Measurements from ENCODE around the gene ADCK2. TPM values are rescaled to one million over a fixed set of nuclear protein-coding genes. Genes with fewer than 3 reads are reported as not detected.

ADCK2 gene
- total RNA-seq, 3 donors from 2014 or later, result 21.8 to 31.9 (median 23.6) TPM

DNA sequence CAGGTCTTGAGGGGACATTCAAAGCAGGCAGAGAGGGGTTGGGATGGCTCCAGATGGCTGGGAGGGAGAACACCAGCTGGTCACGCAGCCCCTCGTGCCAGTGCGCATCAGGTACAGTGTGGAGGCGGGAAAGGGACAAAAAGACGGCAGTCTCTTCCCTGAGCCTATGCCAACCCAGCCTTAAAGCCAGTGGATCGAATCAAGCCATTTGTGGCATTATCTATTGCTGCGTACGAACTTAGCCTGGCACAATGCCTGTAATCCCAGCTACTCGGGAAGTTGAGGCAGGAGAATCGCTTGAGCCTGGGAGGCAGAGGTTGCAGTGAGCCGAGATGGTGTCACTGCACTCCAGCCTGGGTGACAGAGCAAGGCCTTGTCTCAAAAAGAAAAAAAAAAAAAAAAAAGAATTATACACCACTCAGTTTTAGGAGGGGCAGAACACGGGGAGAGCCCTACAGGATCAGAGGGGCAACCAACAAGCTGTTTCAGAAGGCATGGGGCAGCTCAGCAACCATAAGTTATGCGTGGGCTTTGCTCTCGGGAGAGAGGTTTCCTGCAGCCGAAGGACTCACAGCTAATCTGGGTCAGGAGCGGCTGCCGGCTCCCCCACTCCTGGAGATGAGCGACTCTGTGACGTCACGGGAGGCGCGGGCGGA is 23.4 kb downstream of the ADCK2 start:
- peak overlapping the region; percentile 95 to 96 for H3K27ac ChIP-seq
- intact Hi-C loops (cut with DNase I; ENCODE audit: low total_unique reads), result no loop called here
- H3K9me3 ChIP-seq, result no peaks in the 10 kb centered on the region
- peak overlapping the region; percentile 71 to 87 (median 76) for H3K4me3 ChIP-seq
- H3K4me1 ChIP-seq, result peaks cover 0 to 8% of the 10 kb centered on the region in 2 donors
- TF ChIP-seq POLR2A (IDR thresholded peaks at IDR 0.05), result no peak
- H3K36me3 ChIP-seq, result no peaks in the 10 kb centered on the region
- DNase-seq (ENCODE audit: low spot score in 2 of 2), result peak; percentile 91 to 94
- H3K27me3 ChIP-seq, result no peaks in the 10 kb centered on the region

DNA sequence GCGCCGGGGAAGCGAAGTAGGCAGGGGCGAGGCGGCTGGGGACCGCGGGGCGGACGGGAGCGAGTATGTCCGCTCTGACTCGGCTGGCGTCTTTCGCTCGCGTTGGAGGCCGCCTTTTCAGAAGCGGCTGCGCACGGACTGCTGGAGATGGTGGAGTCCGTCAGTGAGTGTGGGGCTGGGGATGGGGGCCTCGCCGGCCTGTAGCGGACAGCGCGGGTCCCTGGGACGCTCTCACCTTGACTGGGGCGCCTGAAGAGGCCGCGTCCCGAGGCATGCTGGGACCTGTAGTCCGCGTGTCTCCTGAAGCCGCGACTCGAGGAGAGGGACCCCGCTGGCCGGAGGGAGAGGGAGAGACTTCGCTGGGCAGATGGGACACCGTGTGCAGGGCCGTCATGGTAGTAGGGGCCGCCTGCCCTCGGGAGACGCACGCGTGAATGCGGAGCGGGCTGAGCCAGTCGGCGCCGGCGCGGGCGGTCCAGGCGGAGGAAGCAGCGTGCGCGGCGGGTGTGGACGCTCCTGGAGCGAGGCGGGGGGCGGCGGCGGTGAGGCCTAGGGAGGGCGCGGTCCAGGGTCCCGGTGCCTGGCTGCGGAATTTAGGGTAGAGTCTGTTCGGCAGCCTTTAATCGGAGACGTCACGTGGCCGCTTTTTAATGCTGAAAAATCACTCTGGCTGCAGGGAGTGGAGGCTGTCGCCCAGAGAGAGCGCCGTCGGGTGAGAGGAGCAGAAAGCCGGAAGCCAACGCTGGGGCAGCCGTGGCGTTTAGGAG is 24.1 kb downstream of the ADCK2 start, which contains the start of gene NDUFB2:
TSS of gene NDUFB2 (plus strand) at position 29 of the 767 bp plus-strand sequence. CDS start at position 66, 37 bp downstream.
- H3K9me3 ChIP-seq, result no peaks in the 10 kb centered on the region
- H3K4me1 ChIP-seq, result peaks cover 0 to 8% of the 10 kb centered on the region in 2 donors
- TF ChIP-seq CTCF (IDR thresholded peaks at IDR 0.05) (no peak), POLR2AphosphoS5 (IDR thresholded peaks at IDR 0.05) (peak; percentile 90 to 93 (median 92)), POLR2A (IDR thresholded peaks at IDR 0.05) (peak; percentile 87)
- intact Hi-C loops (cut with DNase I; ENCODE audit: low total_unique reads), result no loop called here
- DNase-seq (ENCODE audit: low spot score in 2 of 2), result peak in 1 of 2 donors; percentile 69
- H3K36me3 ChIP-seq, result no peaks in the 10 kb centered on the region
- peak within 1 kb of the TSS; percentile 71 to 87 (median 76) for H3K4me3 ChIP-seq
- H3K27me3 ChIP-seq, result no peaks in the 10 kb centered on the region
- peak within 1 kb of the TSS; percentile 95 to 96 for H3K27ac ChIP-seq

- intact Hi-C loops (cut with DNase I; ENCODE audit: low total_unique reads), result no loop called here
- H3K36me3 ChIP-seq, result no peaks in the 10 kb centered on the region
- peak overlapping the region; percentile 71 to 87 (median 76) for H3K4me3 ChIP-seq
- peak in 1 of 2 donors; percentile 5 for DNase-seq (ENCODE audit: low spot score in 2 of 2)
- no peaks in the 10 kb centered on the region for H3K27me3 ChIP-seq
- H3K4me1 ChIP-seq, result peaks cover 0 to 8% of the 10 kb centered on the region in 2 donors
- peak overlapping the region; percentile 95 to 96 for H3K27ac ChIP-seq
- TF ChIP-seq CTCF (IDR thresholded peaks at IDR 0.05), result no peak
- TF ChIP-seq POLR2AphosphoS5 (IDR thresholded peaks at IDR 0.05), result no peak
- no peak for TF ChIP-seq POLR2A (IDR thresholded peaks at IDR 0.05)
- no peaks in the 10 kb centered on the region for H3K9me3 ChIP-seq
Observed at GRCh38 chr7:140697447-140698143, 24.9 kb downstream of the ADCK2 start.

DNA sequence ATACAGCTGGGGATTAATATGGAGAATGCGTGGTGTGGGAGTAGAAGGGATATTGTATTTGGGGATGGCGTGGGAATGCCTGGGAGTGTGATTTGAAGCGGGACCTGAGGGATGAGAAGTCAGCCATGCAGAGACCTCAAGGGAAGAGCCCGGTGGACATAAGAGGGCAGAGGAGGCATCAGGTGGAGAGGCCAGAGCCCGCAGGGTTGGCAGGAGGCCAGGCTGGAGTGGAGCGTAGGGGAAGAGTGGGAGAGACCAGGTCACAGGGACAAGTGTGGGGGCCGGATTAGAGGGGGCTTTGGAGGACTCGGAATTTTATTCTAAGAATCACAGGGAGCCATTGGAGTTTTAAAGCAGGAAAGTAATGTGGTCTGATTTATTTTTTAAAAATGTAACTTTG is 25.7 kb downstream of the ADCK2 start:
- Histone ChIP-seq H3K36me3 (no peaks in the 10 kb centered on the region), H3K27ac (no peak overlapping the region), H3K4me3 (peak overlapping the region in 1 of 3 donors; percentile 71), H3K4me1 (peaks cover 0 to 8% of the 10 kb centered on the region in 2 donors), H3K9me3 (no peaks in the 10 kb centered on the region), H3K27me3 (no peaks in the 10 kb centered on the region)
- TF ChIP-seq CTCF (IDR thresholded peaks at IDR 0.05) (no peak), POLR2A (IDR thresholded peaks at IDR 0.05) (no peak), POLR2AphosphoS5 (IDR thresholded peaks at IDR 0.05) (no peak)
- intact Hi-C loops (cut with DNase I; ENCODE audit: low total_unique reads), result no loop called here
- no peak for DNase-seq (ENCODE audit: low spot score in 2 of 2)

DNA sequence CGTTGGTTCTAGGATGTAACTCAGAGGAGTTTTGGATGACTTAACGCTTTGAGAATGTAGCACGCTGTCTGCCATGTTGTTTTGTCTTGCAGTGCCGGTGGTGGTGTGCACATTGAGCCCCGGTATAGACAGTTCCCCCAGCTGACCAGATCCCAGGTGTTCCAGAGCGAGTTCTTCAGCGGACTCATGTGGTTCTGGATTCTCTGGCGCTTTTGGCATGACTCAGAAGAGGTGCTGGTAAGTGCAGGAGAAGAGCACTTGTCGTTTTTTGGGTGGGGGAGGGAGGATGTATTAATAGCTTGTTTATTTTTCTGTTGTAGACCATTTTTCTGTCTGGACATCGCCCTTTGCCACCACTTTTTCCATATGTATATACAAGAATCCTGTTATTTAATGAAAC is 30.0 kb downstream of the ADCK2 start:
- H3K4me1 ChIP-seq, result peaks cover 0 to 6% of the 10 kb centered on the region in 2 donors
- intact Hi-C loops (cut with DNase I; ENCODE audit: low total_unique reads), result no loop called here
- no peaks in the 10 kb centered on the region for H3K9me3 ChIP-seq
- no peak overlapping the region for H3K4me3 ChIP-seq
- H3K27me3 ChIP-seq, result no peaks in the 10 kb centered on the region
- no peaks in the 10 kb centered on the region for H3K36me3 ChIP-seq
- TF ChIP-seq CTCF (IDR thresholded peaks at IDR 0.05), result no peak
- no peak for TF ChIP-seq POLR2AphosphoS5 (IDR thresholded peaks at IDR 0.05)
- no peak for TF ChIP-seq POLR2A (IDR thresholded peaks at IDR 0.05)
- DNase-seq (ENCODE audit: low spot score in 2 of 2), result no peak
- H3K27ac ChIP-seq, result no peak overlapping the region
